Measurements from ENCODE around the gene PLCB2.

Gene PLCB2

GRCh38 chr15:40247406-40247971 lies 60.2 kb downstream of the PLCB2 start:
- DNase-seq (ENCODE audit: low read depth in 2 of 2): no peak
- TF ChIP-seq CTCF (IDR thresholded peaks at IDR 0.05; ENCODE audit: low read depth, low read length): no peak
- no peak overlapping the region for H3K4me3 ChIP-seq (replicated peaks in 1 of 2; ENCODE audit: low read depth in 2 of 2, low read length in 2 of 2)

DNA sequence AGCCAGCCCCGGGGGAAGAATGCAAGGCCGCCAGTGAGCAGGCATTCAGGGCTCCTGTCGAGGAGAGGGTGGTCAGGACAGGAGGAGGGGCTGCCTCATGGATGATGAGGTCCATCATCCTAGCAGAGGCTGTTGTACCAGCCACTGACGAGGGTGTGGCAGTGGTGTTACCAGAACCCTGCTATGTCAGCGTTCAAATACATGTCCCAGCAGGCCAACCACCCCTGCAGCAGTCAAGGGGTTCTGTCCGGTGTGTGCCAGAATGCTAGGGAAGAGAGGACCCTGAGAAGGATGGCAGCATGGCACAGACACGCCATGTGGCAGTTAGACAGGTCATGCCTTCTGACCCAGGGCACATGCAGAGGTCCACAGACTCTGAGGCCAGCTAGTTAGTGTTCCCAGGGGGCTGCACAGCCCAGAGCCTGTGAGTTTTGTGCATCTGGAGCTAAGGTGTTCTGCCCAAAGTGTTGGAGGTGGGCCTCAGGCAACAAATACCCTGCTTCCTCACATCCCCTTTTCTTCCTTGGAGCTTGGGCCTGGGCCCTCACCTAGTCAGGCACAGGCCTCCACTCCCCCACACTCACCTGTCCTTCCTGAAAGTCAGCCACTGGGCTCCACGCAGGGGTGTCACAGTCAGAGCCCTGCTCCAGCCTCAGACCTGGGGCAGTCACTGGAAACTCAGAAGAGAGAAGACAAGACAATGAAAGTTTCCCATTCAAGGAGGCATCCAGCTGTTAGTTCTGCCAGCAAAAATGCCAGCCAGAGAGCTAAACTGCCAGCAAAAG lies 61.0 kb downstream of the PLCB2 start:
- DNase-seq (ENCODE audit: low read depth in 2 of 2): no peak
- H3K4me3 ChIP-seq (replicated peaks in 1 of 2; ENCODE audit: low read depth in 2 of 2, low read length in 2 of 2): no peak overlapping the region
- no peak for TF ChIP-seq CTCF (IDR thresholded peaks at IDR 0.05; ENCODE audit: low read depth, low read length)

GRCh38 chr15:40245666-40246450 lies 61.9 kb downstream of the PLCB2 start:
- DNase-seq (ENCODE audit: low read depth in 2 of 2): no peak
- no peak overlapping the region for H3K4me3 ChIP-seq (replicated peaks in 1 of 2; ENCODE audit: low read depth in 2 of 2, low read length in 2 of 2)
- TF ChIP-seq CTCF (IDR thresholded peaks at IDR 0.05; ENCODE audit: low read depth, low read length): no peak

- no peak for DNase-seq (ENCODE audit: low read depth in 2 of 2)
- TF ChIP-seq CTCF (IDR thresholded peaks at IDR 0.05; ENCODE audit: low read depth, low read length): no peak
- no peak overlapping the region for H3K4me3 ChIP-seq (replicated peaks in 1 of 2; ENCODE audit: low read depth in 2 of 2, low read length in 2 of 2)
These were observed 62.7 kb downstream of the PLCB2 start for GRCh38 chr15:40244961-40245523.

GRCh38 chr15:40243126-40243810 lies 64.5 kb downstream of the PLCB2 start:
- no peak overlapping the region for H3K4me3 ChIP-seq (replicated peaks in 1 of 2; ENCODE audit: low read depth in 2 of 2, low read length in 2 of 2)
- no peak for DNase-seq (ENCODE audit: low read depth in 2 of 2)
- TF ChIP-seq CTCF (IDR thresholded peaks at IDR 0.05; ENCODE audit: low read depth, low read length): no peak

DNA sequence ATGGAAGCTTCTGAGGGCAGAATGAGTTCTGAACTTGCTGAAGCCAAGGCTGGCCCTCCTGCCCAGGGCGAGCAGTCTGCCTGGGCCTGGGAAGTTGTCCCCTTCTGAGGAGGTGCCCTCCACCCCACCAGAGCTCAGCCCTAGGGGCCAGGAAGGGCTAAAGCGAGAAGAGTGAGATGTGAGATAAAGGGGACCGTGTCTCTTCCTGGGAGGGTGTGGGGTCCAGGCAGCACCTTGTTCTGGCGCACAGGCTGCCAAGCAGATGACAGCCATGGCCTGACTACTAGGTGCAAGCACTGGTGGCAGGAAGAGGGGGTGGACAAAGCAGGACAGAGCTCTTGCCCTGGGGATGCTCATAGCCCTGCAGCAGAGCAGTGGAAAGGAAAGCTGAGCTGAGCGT lies 65.1 kb downstream of the PLCB2 start:
- no peak for DNase-seq (ENCODE audit: low read depth in 2 of 2)
- no peak overlapping the region for H3K4me3 ChIP-seq (replicated peaks in 1 of 2; ENCODE audit: low read depth in 2 of 2, low read length in 2 of 2)
- no peak for TF ChIP-seq CTCF (IDR thresholded peaks at IDR 0.05; ENCODE audit: low read depth, low read length)

Data from cardiac fibroblast (primary cell).